GM12878 (cell line): Measurements from ENCODE around the gene GK. TPM values are rescaled to one million over a fixed set of nuclear protein-coding genes. Genes with fewer than 3 reads are reported as not detected.

Source experiments
- ATAC-seq: fragments of 200-7000 bp; cut with Tn5 transposase; 3 replicates; pipeline ENCODE4 v1.9.1; 2020; ENCODE audit warnings: mild to moderate bottlenecking, moderate library complexity
- BruUV-seq: library from RNA; stranded (reverse); fragments of 400-500 nt; replicated peaks from 2 replicates; lab custom pipeline; 2021; lab: Mats Ljungman, UMichigan
- CTCF ChIA-PET: fragments of 300-600 bp; sonication (Branson Sonifier 250); formaldehyde crosslinking; extraction: SDS; loops from one replicate; lab custom pipeline; 2021; ENCODE audit warnings: inconsistent platforms; lab: Yijun Ruan, JAX
- POLR2A ChIA-PET: fragments of 350-600 bp; formaldehyde crosslinking; extraction: SDS; loops from one replicate; lab custom pipeline; 2021; ENCODE audit warnings: inconsistent platforms; lab: Charles Lee
- RAD21 ChIA-PET: fragments of 300-600 bp; sonication (Branson Sonifier 250); formaldehyde crosslinking; loops from one replicate; lab custom pipeline; 2023; ENCODE audit warnings: antibody characterized with exemption; ENCODE audit not compliant: unreplicated experiment; lab: Charles Lee
- SMC1A ChIA-PET: fragments of 300-600 bp; sonication (Branson Sonifier 250); formaldehyde crosslinking; loops from one replicate; lab custom pipeline; 2023; ENCODE audit not compliant: unreplicated experiment, uncharacterized antibody; lab: Charles Lee
- DNase-seq: peaks from one replicate; pipeline ENCODE4 v3.0.0-alpha.2; 2011; ENCODE audit warnings: low read depth, low spot score
- FAIRE-seq: peaks from 3 replicates; lab custom pipeline; 2011; peaks lifted over from hg19 to GRCh38; lab: Jason Lieb, UNC
- H2AFZ ChIP-seq: 2 replicates; pipeline ENCODE4 v1.6.0; 2011; ENCODE audit warnings: low read depth, low read length, control low read depth; ENCODE audit not compliant: control insufficient read depth
- H3K27ac ChIP-seq: 2 replicates; pipeline ENCODE4 v1.5.1; 2011; ENCODE audit warnings: control low read depth; ENCODE audit not compliant: control insufficient read depth, insufficient read depth
- H3K27me3 ChIP-seq, 2 experiments: replicated peaks in 1 of 2; 2 replicates each; pipeline versions ENCODE4 v1.6.0 to v1.6.1; 2011; ENCODE audit warnings: low read length in 1 of 2; ENCODE audit not compliant: control insufficient read depth in 2 of 2, insufficient read depth in 2 of 2
- H3K36me3 ChIP-seq, 2 experiments: 2 replicates each; pipeline ENCODE4 v1.5.1; 2011; ENCODE audit warnings: low read length in 1 of 2; ENCODE audit not compliant: control insufficient read depth in 2 of 2, insufficient read depth in 2 of 2
- H3K4me1 ChIP-seq: 2 replicates; pipeline ENCODE4 v1.6.1; 2011; ENCODE audit warnings: mild to moderate bottlenecking, low read length, moderate library complexity, mixed read lengths; ENCODE audit not compliant: control insufficient read depth, insufficient read depth
- H3K4me2 ChIP-seq: 2 replicates; pipeline ENCODE4 v1.6.0; 2011; ENCODE audit warnings: control low read depth; ENCODE audit not compliant: control insufficient read depth, insufficient read depth
- H3K4me3 ChIP-seq: fragments of 200-600 bp; sonication (generic); 2 replicates; pipeline ENCODE4 v1.5.1; 2016
- H3K79me2 ChIP-seq: 2 replicates; pipeline ENCODE4 v1.6.0; 2011; ENCODE audit warnings: low read length; ENCODE audit not compliant: control insufficient read depth, insufficient read depth
- H3K9ac ChIP-seq: 2 replicates; pipeline ENCODE4 v1.8.0; 2011; ENCODE audit warnings: low read length, control low read depth, mixed read lengths; ENCODE audit not compliant: control insufficient read depth, insufficient read depth
- H3K9me3 ChIP-seq: replicated peaks from 3 replicates; pipeline ENCODE4 v1.5.1; 2011; ENCODE audit warnings: mild to moderate bottlenecking, low read length; ENCODE audit not compliant: control insufficient read depth, insufficient read depth
- H4K20me1 ChIP-seq: 2 replicates; pipeline ENCODE4 v1.6.0; 2011; ENCODE audit not compliant: control insufficient read depth, insufficient read depth
- ATF7 ChIP-seq: fragments of 450-650 bp; IDR thresholded peaks from 2 replicates; pipeline ENCODE4 v1.6.1; 2016; ENCODE audit warnings: low read depth, mild to moderate bottlenecking
- CBFB ChIP-seq: IDR thresholded peaks from 2 replicates; pipeline ENCODE4 v1.6.1; 2016; ENCODE audit warnings: antibody characterized with exemption, low read depth
- CREM ChIP-seq: IDR thresholded peaks from 2 replicates; pipeline ENCODE4 v1.6.1; 2014; ENCODE audit warnings: antibody characterized with exemption, low read depth
- IKZF1 ChIP-seq: fragments of 450-650 bp; conservative IDR thresholded peaks from 2 replicates; pipeline ENCODE4 v1.6.1; 2017; ENCODE audit warnings: antibody characterized with exemption, mild to moderate bottlenecking
- IKZF2 ChIP-seq, 2 experiments: fragments of 450-650 bp; IDR thresholded peaks; 2 replicates each; pipeline ENCODE4 v1.6.1; 2017; ENCODE audit warnings: mild to moderate bottlenecking in 2 of 2, moderate library complexity in 2 of 2
- JUNB ChIP-seq: IDR thresholded peaks from 2 replicates; pipeline ENCODE4 v1.6.1; 2016; ENCODE audit warnings: antibody characterized with exemption, mild to moderate bottlenecking
- NR2C1 ChIP-seq: fragments of 450-650 bp; IDR thresholded peaks from 2 replicates; pipeline ENCODE4 v1.6.1; 2017; ENCODE audit warnings: antibody characterized with exemption, mild to moderate bottlenecking, moderate library complexity
- NR2F1 ChIP-seq: fragments of 450-650 bp; conservative IDR thresholded peaks from 2 replicates; pipeline ENCODE4 v1.6.1; 2017; ENCODE audit warnings: mild to moderate bottlenecking
- WGBS: methylation state at CpG from one replicate; pipeline ENCODE4 v1.1.6; 2016; ENCODE audit warnings: low lambda C conversion rate; ENCODE audit not compliant: insufficient replicate concordance, insufficient coverage; ENCODE audit errors: missing lambda C conversion rate; 5-methylcytosine and 5-hydroxymethylcytosine counted together
- in situ Hi-C: fragments of 300-500 bp; cut with MboI; formaldehyde crosslinking; loops from 9 replicates; pipeline ENCODE4 v1.14.3; 2018; ENCODE audit warnings: mixed read lengths
- intact Hi-C: fragments of 100-400 bp; cut with micrococcal nuclease; formaldehyde crosslinking; loops from one replicate; pipeline ENCODE4 v1.14.2; 2022; ENCODE audit not compliant: unreplicated experiment
- polyA plus RNA-seq, 11 experiments: library from polyadenylated mRNA; depleted of rRNA in 4 of 11; unstranded in 6 of 11; stranded (reverse) in 5 of 11; fragments of >200 nt; fragmentation: Nextera tagmentation in 4 of 11; fragmentation: Illumina TruSeq in 1 of 11; extraction: Ambion mirVana in 4 of 11; extraction: Trizol in 1 of 11; gene quantifications; 1 replicate in 1 of 11; 2 replicates in 10 of 11; pipeline versions ENCODE4 v1.2.1 to v1.2.3, GENCODE V29; 2011 to 2016; ENCODE audit warnings: inconsistent platforms in 2 of 11, missing spikeins in 2 of 11, low read depth in 1 of 11
- total RNA-seq, 4 experiments: library from RNA; depleted of rRNA in 3 of 4; stranded (reverse); fragments of >200 nt in 3 of 4; fragmentation: Illumina TruSeq in 1 of 4; extraction: Trizol in 1 of 4; gene quantifications; 2 replicates each; pipeline versions ENCODE4 v1.2.1 to v1.2.3, GENCODE V29; 2013 to 2021

The GK gene
- total and polyA plus RNA-seq, 10 of the 15 experiments (the other 5 are each of a cell fraction or from before 2014, with no cell fraction given): 6.3 to 22.3 (median 11.1) TPM

- SMC1A ChIA-PET: interaction anchor here (1.1 to 1.4 kb wide), 3 partner anchors 15 to 85 kb away, joined by 3 to 4 read pairs (median 4); no protein-coding TSS in a partner anchor
- peak overlapping the region; percentile 41 for H2AFZ ChIP-seq
- FAIRE-seq: no peak
- peak in 1 of 2 experiments; percentile 27; a peak in 1 of 4 replicates for TF ChIP-seq IKZF2 (IDR thresholded peaks at IDR 0.05)
- TF ChIP-seq CBFB: no peak
- 0 out of 2 replicates have a peak, but pooled peaks have one; percentile 13 for TF ChIP-seq IKZF1
- TF ChIP-seq NR2F1: 0 out of 2 replicates have a peak, but pooled peaks have one; percentile 22
- TF ChIP-seq JUNB: 0 out of 2 replicates have a peak, but pooled peaks have one; percentile 20
- 0 out of 2 replicates have a peak, but pooled peaks have one; percentile 25 for TF ChIP-seq CREM
- TF ChIP-seq ATF7: peak; percentile 75; the same call in 1 of the 2 replicates
- TF ChIP-seq NR2C1: no peak
- TF ChIP-seq, all 136 proteins: peak for 6
- ChIA-PET POLR2A (no interaction called here), CTCF (interaction anchor here (0.6 to 1.4 kb wide), 4 partner anchors 11 to 86 kb away, joined by 3 to 5 read pairs (median 3); no protein-coding TSS in a partner anchor), RAD21 (interaction anchor here (1.3 kb wide), 1 partner anchor 11 kb away, joined by 5 read pairs; no protein-coding TSS in a partner anchor)
- peak; percentile 50 for ATAC-seq
- no peak for DNase-seq
- WGBS: 0% methylated on average over 2 of the region's 2 CpGs
- H3K27me3 ChIP-seq: no peaks in the 10 kb centered on the region
- peaks cover 8% of the 10 kb centered on the region for H3K79me2 ChIP-seq
- intact Hi-C loops (loop anchor here (5.0 kb wide), 2 partner anchors 172 to 237 kb away; partner anchors contain the start of gene TAB3), in situ Hi-C loops (no loop called here)
- H4K20me1 ChIP-seq: no peaks in the 10 kb centered on the region
- no peak overlapping the region for H3K9ac ChIP-seq
- H3K4me1 ChIP-seq: no peaks in the 10 kb centered on the region; the same call in 1 of the 2 replicates
- no peak overlapping the region for H3K4me3 ChIP-seq
- no peak overlapping the region for H3K27ac ChIP-seq
- H3K9me3 ChIP-seq: no peaks in the 10 kb centered on the region
- BruUV-seq: no TSS peak
- no peaks in the 10 kb centered on the region for H3K36me3 ChIP-seq
- H3K4me2 ChIP-seq: no peak overlapping the region
Measured at GRCh38 chrX:30649859-30650258, 3.4 kb upstream of the GK start.
